Activated CD4-positive, alpha-beta T cell treated with anti-CD3 and anti-CD28 coated beads for 36 hours (primary cell): ENCODE results near the gene CMTM7. TPM values are rescaled to one million over a fixed set of nuclear protein-coding genes. Genes with fewer than 3 reads are reported as not detected.

Source experiments
- ATAC-seq: fragments of 200-7000 bp; cut with Tn5 transposase; one replicate; pipeline ENCODE4 v1.10.0; 2021; ENCODE audit warnings: mild to moderate bottlenecking, moderate library complexity
- CTCF ChIA-PET: fragments of 350-600 bp; sonication (Branson Sonifier 250); formaldehyde crosslinking; loops from one replicate; lab custom pipeline; 2021; ENCODE audit warnings: antibody characterized with exemption; lab: Charles Lee
- POLR2A ChIA-PET: fragments of 350-600 bp; sonication (Branson Sonifier 250); formaldehyde crosslinking; loops from one replicate; lab custom pipeline; 2021; ENCODE audit warnings: antibody characterized with exemption, inconsistent platforms; lab: Charles Lee
- DNase-seq: peaks from one replicate; pipeline ENCODE4 v3.0.0-alpha.2; 2020
- H3K27ac Mint-ChIP-seq: one replicate; pipeline ENCODE4 v1.8.0; 2021; ENCODE audit warnings: mixed read lengths
- H3K27me3 Mint-ChIP-seq: one replicate; pipeline ENCODE4 v1.8.0; 2021; ENCODE audit warnings: mixed read lengths
- H3K36me3 Mint-ChIP-seq: one replicate; pipeline ENCODE4 v1.8.0; 2021; ENCODE audit warnings: low read depth, mixed read lengths
- H3K4me1 Mint-ChIP-seq: one replicate; pipeline ENCODE4 v1.8.0; 2021; ENCODE audit warnings: mixed read lengths
- H3K4me3 Mint-ChIP-seq: one replicate; pipeline ENCODE4 v1.8.0; 2021; ENCODE audit warnings: mild to moderate bottlenecking, moderate library complexity, mixed read lengths
- H3K9me3 Mint-ChIP-seq: one replicate; pipeline ENCODE4 v1.8.0; 2021; ENCODE audit warnings: low read depth, mixed read lengths
- intact Hi-C, 2 experiments: fragments of 100-400 bp; cut with DNase I in 1 of 2; cut with micrococcal nuclease in 1 of 2; formaldehyde crosslinking; loops; one replicate each; pipeline versions ENCODE4 v1.14.2 to v1.15.1; 2022 to 2024; cut with DNase I, micrococcal nuclease
- total RNA-seq, 2 experiments: library from RNA; stranded (reverse); gene quantifications; one replicate each; pipeline ENCODE4 v1.2.3, GENCODE V29; 2021

Gene CMTM7
- total RNA-seq, 2 experiments from 2014 or later: 41.1 to 67.0 TPM

DNA sequence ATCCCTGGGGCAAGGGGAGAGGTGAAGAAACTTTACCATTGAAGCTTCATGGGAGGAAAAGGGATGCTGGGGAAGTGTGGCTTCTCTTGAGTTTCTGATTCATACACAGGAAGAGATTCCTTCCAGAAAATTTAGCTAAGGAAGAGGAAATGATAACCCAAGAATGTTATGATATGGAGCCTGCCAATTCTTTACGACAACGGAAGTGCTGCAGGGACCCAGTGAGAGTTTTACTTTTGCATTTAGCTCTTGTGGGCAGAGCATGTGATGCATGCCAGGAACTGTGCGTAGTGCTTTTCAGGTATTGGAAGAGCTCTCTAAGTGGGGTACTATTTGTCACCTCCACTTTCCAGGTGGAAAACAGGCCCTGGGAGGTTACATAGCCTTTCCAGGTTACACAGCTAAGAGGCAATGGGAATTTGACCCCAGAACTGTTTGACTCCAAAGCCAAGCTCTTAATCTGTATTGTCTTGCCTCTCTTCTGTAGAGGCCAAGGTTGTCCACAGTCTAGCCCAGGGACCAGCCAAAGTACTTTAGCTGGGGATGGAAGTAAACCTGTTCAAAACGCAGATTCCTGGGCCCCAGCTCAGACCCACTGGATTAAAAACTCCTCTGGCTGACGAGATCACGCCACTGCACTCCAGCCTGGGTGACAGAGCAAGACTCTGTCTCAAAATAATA lies 23.0 kb downstream of the CMTM7 start:
- DNase-seq (peak; percentile 70), ATAC-seq (peak; percentile 94)
- H3K27me3 Mint-ChIP-seq: no peaks in the 10 kb centered on the region
- intact Hi-C loops: no loop called here
- peak overlapping the region; percentile 28 for H3K4me3 Mint-ChIP-seq
- ChIA-PET CTCF (interaction anchor here (0.5 to 2.9 kb wide), 13 partner anchors 8 to 190 kb away, joined by 3 to 20 read pairs (median 6); no protein-coding TSS in a partner anchor), POLR2A (interaction anchor here (0.6 to 1.5 kb wide), 6 partner anchors 9 to 126 kb away, joined by 3 to 7 read pairs (median 5); no protein-coding TSS in a partner anchor)
- no peaks in the 10 kb centered on the region for H3K9me3 Mint-ChIP-seq
- H3K36me3 Mint-ChIP-seq: peaks cover 7% of the 10 kb centered on the region
- peaks cover 74% of the 10 kb centered on the region for H3K4me1 Mint-ChIP-seq
- peak overlapping the region; percentile 92 for H3K27ac Mint-ChIP-seq

DNA sequence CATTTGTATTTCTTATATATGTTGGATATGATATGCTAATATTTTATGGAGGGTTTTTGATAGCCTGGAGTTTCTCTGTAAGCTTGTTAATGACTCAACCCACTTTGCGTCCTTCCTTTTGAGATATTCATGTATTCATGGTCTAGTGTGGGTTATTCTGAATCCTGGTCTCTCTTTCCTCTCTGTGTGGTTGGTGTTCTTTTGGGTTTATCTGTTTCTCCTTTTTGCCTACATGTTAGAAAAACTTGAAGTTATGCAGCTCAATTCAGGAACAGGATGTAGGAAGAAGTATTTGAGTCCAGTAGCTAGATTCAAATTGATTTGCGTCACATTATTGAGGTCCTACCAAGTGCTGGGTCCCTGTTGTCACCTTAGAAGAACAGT lies 28.1 kb downstream of the CMTM7 start:
- intact Hi-C loops: loop anchor here (1.0 to 5.0 kb wide), 5 partner anchors 13 to 39 kb away; no protein-coding TSS in a partner anchor
- Mint-ChIP-seq H3K4me1 (peaks cover 93% of the 10 kb centered on the region), H3K27me3 (no peaks in the 10 kb centered on the region), H3K36me3 (peaks cover 4% of the 10 kb centered on the region), H3K4me3 (peak overlapping the region; percentile 23), H3K27ac (peak overlapping the region; percentile 90), H3K9me3 (no peaks in the 10 kb centered on the region)
- ChIA-PET POLR2A (interaction anchor here (1.2 to 1.5 kb wide), 2 partner anchors 9 to 19 kb away, joined by 3 to 6 read pairs; no protein-coding TSS in a partner anchor), CTCF (interaction anchor here (0.6 to 3.5 kb wide), 9 partner anchors 9 to 48 kb away, joined by 3 to 11 read pairs (median 4); no protein-coding TSS in a partner anchor)
- DNase-seq: no peak
- no peak for ATAC-seq

DNA sequence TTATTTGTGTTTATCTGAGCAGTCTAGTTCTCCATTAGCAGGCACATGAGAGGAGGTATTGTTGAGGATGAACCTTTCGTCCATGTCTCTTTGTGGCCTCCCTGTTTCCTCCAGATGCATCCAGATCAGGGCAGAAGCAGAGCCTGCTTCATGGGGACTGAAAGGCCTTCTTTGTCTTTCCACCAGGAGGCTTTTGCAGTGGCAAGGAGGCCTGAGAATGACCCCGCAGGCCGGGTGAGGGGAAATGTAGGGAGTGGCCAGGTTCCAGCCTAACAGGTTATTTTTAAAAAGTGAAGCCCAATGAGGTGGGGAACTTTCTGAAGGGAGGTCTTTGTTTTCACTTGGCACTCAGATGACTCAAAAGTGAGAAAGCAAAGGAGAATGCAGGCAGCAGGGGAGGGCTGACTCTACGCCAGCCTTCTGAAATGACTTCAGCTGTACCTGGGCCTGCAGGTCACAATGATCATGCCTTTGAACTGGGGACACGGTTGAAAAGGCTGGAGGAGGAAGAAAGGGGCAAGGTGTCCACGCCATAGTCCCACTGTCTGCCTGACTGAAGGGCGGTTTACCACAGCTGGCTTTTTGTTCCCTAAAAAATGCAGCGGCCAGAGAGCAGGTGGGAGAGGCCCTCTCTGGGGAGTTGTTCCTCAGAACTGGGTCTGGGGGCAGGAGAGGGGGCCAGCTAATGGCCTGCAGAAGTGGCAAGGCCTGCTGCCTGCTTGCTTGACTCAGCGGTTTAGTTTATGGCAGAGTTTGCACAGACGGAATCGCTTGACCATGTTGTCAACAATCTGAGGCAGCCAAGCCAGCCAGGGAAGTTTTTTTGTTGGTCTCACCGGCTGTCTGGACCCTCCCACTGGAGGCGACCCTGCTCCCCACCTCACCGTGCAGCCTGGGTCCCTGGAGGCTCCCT lies 28.7 kb downstream of the CMTM7 start:
- Mint-ChIP-seq H3K36me3 (peaks cover 3% of the 10 kb centered on the region), H3K9me3 (no peaks in the 10 kb centered on the region), H3K4me1 (peaks cover 95% of the 10 kb centered on the region), H3K4me3 (peak overlapping the region; percentile 23), H3K27me3 (no peaks in the 10 kb centered on the region), H3K27ac (peak overlapping the region; percentile 90)
- DNase-seq (peak; percentile 74), ATAC-seq (peak; percentile 86)
- intact Hi-C loops: loop anchor here (1.0 to 5.0 kb wide), 3 partner anchors 13 to 38 kb away; no protein-coding TSS in a partner anchor
- ChIA-PET POLR2A (interaction anchor here (1.2 to 1.6 kb wide), 3 partner anchors 10 to 40 kb away, joined by 3 to 6 read pairs (median 5); no protein-coding TSS in a partner anchor), CTCF (interaction anchor here (0.7 to 3.5 kb wide), 7 partner anchors 8 to 47 kb away, joined by 3 to 11 read pairs (median 4); no protein-coding TSS in a partner anchor)

DNA sequence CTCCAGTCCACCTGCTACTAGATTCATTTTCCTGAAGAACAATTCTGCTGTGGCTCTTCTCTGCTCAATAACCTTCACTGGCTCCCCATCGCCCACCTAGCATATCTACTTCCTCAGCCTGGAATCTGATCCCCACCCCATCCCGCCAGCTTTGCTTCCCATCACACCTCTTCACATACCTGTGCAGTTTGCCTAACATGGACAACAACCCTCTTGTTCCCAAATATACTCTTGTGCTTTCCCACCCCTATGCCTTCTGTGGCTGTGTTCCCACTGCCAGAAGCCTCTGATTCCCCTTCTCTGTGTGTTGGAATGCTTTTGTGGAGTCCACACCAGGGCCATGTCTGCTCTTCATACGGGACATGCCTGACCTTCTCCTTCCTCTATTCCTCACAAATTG lies 29.5 kb downstream of the CMTM7 start:
- no peaks in the 10 kb centered on the region for H3K27me3 Mint-ChIP-seq
- ChIA-PET POLR2A (interaction anchor here (1.6 kb wide), 1 partner anchor 39 kb away, joined by 5 read pairs; no protein-coding TSS in a partner anchor), CTCF (interaction anchor here (0.6 to 4.3 kb wide), 2 partner anchors 12 to 20 kb away, joined by 3 to 25 read pairs; no protein-coding TSS in a partner anchor)
- DNase-seq: no peak
- H3K36me3 Mint-ChIP-seq: peaks cover 1% of the 10 kb centered on the region
- no peak for ATAC-seq
- no peak overlapping the region for H3K4me3 Mint-ChIP-seq
- no peaks in the 10 kb centered on the region for H3K9me3 Mint-ChIP-seq
- peaks cover 95% of the 10 kb centered on the region for H3K4me1 Mint-ChIP-seq
- H3K27ac Mint-ChIP-seq: peak overlapping the region; percentile 90
- intact Hi-C loops: loop anchor here (2.0 to 5.0 kb wide), 2 partner anchors 36 to 38 kb away; no protein-coding TSS in a partner anchor

DNA sequence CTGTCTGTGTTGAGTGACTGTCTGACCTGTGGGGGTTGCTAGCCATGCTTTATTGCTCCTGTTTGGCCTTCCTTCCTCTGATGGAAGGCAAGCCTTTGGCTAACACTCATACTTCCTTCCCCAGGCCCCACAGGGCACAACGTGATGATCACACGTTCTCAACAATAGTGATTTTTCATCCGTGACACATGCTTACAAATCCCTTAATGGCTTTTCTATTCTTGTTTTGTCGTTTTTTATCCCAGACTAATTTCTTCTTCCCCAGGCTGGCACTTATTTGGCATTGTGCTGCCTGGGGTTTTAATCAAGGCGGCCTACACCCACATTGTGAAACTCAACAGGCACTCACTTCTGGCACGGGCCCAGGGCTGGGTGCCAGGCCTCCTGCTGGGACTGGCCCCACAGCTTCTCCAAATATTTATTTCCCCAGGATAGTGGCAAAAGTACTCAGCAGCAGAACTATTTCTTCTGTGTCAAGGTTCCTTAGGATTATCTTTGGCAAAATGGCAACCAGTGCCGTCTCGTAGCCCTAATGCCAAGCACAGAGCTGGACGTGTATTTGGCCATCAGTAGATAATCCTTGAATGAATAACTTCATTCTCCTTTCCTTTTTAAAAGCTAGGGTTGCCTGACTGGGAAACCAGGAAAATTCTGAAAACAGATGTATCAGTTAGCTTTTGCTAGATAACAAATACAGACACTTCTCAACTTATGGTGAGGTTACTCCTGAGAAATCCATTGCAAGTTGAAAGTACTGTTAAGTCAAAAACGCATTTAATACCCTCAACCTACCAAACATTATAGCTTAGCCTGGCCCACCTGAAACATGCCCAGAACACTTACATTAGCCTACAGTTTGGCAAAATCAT lies 30.6 kb downstream of the CMTM7 start:
- Mint-ChIP-seq H3K27me3 (no peaks in the 10 kb centered on the region), H3K27ac (peak overlapping the region; percentile 90), H3K4me1 (peaks cover 90% of the 10 kb centered on the region), H3K36me3 (peaks cover 1% of the 10 kb centered on the region), H3K4me3 (no peak overlapping the region), H3K9me3 (no peaks in the 10 kb centered on the region)
- ChIA-PET CTCF (interaction anchor here (0.6 to 4.3 kb wide), 4 partner anchors 8 to 46 kb away, joined by 3 to 25 read pairs (median 8); no protein-coding TSS in a partner anchor), POLR2A (interaction anchor here (0.7 to 1.6 kb wide), 2 partner anchors 38 to 98 kb away, joined by 4 to 5 read pairs; no protein-coding TSS in a partner anchor)
- intact Hi-C loops: loop anchor here (2.0 to 5.0 kb wide), 2 partner anchors 35 to 37 kb away; no protein-coding TSS in a partner anchor
- ATAC-seq (no peak), DNase-seq (no peak)

DNA sequence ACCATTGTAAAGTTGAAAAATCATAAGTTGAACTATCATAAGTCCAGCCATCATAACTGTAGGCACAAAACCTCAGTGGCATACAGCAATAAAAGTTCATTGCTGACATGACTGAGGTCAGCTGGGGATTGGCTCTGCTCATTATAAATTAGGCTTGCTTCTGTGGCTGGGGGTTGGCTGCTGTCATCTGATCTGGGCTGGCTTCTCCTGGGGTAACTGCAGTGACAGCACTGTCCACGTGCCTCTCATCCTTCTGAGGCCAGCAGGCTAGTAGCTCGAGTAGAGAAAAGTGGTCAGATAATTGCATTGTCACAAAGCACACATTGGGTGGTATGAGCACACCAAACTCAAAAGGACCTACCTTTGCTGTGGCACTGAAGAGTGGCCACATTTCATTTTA lies 31.3 kb downstream of the CMTM7 start:
- Mint-ChIP-seq H3K36me3 (peaks cover 1% of the 10 kb centered on the region), H3K4me3 (no peak overlapping the region), H3K4me1 (peaks cover 90% of the 10 kb centered on the region), H3K9me3 (no peaks in the 10 kb centered on the region), H3K27ac (peak overlapping the region; percentile 13), H3K27me3 (no peaks in the 10 kb centered on the region)
- intact Hi-C loops: loop anchor here in 1 of 2 experiments (5.0 kb wide), 1 partner anchor 34 kb away; no protein-coding TSS in a partner anchor
- POLR2A ChIA-PET: no interaction called here
- DNase-seq: no peak
- ATAC-seq: no peak
- CTCF ChIA-PET: interaction anchor here (1.0 to 4.3 kb wide), 7 partner anchors 9 to 79 kb away, joined by 3 to 25 read pairs (median 6); partner anchors contain the start of gene CMTM7

DNA sequence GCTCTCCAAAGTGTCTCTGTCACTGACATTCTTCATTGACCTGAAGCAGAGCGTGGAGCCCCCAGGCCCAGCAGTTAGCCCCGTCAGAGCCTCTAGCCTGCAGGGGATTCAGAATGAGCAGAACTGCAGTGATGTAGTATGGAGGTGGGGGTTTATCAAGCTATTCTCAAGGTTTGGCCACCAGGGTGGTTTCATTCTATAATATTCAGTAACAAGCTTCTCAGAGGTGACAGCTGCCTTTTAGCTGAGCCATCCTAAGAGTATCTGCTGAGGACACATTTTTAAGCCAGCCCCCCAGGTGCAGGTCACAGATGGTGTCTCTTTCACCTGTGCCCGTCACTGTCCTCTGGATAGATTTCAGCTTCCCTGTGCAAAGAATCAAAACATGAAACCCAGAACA lies 31.9 kb downstream of the CMTM7 start:
- peaks cover 90% of the 10 kb centered on the region for H3K4me1 Mint-ChIP-seq
- peak overlapping the region; percentile 75 for H3K27ac Mint-ChIP-seq
- peak; percentile 28 for ATAC-seq
- H3K36me3 Mint-ChIP-seq: peaks cover 1% of the 10 kb centered on the region
- POLR2A ChIA-PET: interaction anchor here (0.6 to 0.8 kb wide), 2 partner anchors 10 to 16 kb away, joined by 3 read pairs; no protein-coding TSS in a partner anchor
- H3K27me3 Mint-ChIP-seq: no peaks in the 10 kb centered on the region
- no peak overlapping the region for H3K4me3 Mint-ChIP-seq
- CTCF ChIA-PET: interaction anchor here (1.0 to 4.3 kb wide), 8 partner anchors 9 to 78 kb away, joined by 3 to 25 read pairs (median 6); partner anchors contain the start of gene CMTM7
- peak; percentile 13 for DNase-seq
- intact Hi-C loops: loop anchor here in 1 of 2 experiments (5.0 kb wide), 1 partner anchor 34 kb away; no protein-coding TSS in a partner anchor
- H3K9me3 Mint-ChIP-seq: no peaks in the 10 kb centered on the region

DNA sequence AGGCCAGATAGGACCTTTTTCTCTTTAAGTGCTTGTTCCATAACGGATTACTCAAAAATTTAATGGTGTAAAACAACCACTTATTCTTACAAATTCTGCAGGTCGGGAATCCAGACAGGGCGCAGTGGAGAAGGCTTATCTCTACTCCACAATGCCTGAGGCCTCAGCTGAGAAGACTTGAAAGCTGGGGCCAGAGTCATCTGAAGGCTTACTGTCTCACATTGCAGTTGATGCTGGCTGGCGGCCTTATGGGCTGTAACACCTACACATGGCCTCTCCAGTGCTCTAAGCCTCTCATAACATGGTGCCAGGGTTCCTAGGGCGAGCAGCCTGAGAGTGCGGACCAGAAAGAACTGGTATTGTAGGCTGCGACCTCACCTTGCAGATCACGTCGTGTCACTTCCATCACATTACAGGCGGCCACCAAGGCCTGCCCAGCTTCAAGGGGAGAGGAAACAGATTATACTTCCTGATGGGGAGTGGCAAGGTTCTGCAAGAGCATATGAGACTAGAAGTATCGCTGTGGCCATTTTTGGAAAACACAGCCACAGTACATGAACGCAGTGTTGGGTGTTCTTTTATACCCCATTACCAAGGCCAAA lies 32.4 kb downstream of the CMTM7 start:
- CTCF ChIA-PET: interaction anchor here (1.0 to 4.3 kb wide), 10 partner anchors 9 to 77 kb away, joined by 3 to 25 read pairs (median 5); partner anchors contain the start of gene CMTM7
- Mint-ChIP-seq H3K4me3 (no peak overlapping the region), H3K36me3 (peaks cover 1% of the 10 kb centered on the region), H3K27ac (peak overlapping the region; percentile 75), H3K9me3 (no peaks in the 10 kb centered on the region), H3K27me3 (no peaks in the 10 kb centered on the region), H3K4me1 (peaks cover 90% of the 10 kb centered on the region)
- ATAC-seq (peak; percentile 16), DNase-seq (peak; percentile 42)
- POLR2A ChIA-PET: interaction anchor here (0.6 to 0.8 kb wide), 3 partner anchors 10 to 15 kb away, joined by 3 to 5 read pairs (median 3); no protein-coding TSS in a partner anchor
- intact Hi-C loops: loop anchor here in 1 of 2 experiments (5.0 kb wide), 1 partner anchor 33 kb away; no protein-coding TSS in a partner anchor

DNA sequence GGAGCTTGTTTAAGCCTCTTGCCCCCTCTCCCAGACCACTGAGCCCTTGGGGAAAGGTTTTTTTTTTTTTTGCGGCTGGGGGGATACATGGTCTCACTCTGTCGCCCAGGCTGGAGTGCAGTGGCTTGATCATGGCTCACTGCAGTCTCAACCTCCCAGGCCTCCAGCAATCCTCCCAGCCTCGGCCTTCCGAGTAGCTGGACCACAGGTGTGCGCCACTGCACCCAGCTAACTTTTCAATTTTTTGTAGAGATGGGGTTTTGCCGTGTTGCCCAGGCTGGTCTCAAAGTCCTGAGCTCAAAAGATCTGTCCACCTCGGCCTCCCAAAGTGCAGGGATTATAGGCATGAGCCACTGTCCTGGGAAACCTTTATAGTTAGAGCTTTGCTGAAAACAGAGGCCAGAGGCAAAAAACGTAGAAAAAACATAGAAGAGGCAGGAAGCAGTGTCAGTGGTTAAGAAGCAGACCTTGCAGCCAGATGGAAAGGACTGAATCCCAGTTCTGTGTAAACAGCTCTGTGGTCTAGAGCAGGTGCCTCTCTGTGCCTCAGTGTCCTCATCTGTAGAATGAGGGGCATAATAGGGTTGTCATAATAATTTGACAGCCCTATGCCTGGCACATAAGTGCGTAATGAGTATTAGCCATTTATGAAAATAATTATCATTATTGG lies 33.1 kb downstream of the CMTM7 start:
- POLR2A ChIA-PET: interaction anchor here (0.6 kb wide), 1 partner anchor 9 kb away, joined by 5 read pairs; no protein-coding TSS in a partner anchor
- ATAC-seq: no peak
- no peaks in the 10 kb centered on the region for H3K27me3 Mint-ChIP-seq

More for the DNA sequence above, 33.1 kb downstream of the CMTM7 start:
- no peak overlapping the region for H3K4me3 Mint-ChIP-seq
- CTCF ChIA-PET: interaction anchor here (0.6 to 4.3 kb wide), 12 partner anchors 8 to 56 kb away, joined by 3 to 25 read pairs (median 4); no protein-coding TSS in a partner anchor
- H3K36me3 Mint-ChIP-seq: peaks cover 1% of the 10 kb centered on the region
- H3K4me1 Mint-ChIP-seq: peaks cover 87% of the 10 kb centered on the region
- intact Hi-C loops: loop anchor here in 1 of 2 experiments (5.0 kb wide), 1 partner anchor 33 kb away; no protein-coding TSS in a partner anchor
- H3K9me3 Mint-ChIP-seq: no peaks in the 10 kb centered on the region
- no peak for DNase-seq
- peak overlapping the region; percentile 75 for H3K27ac Mint-ChIP-seq
